SHP77 (cell line): ENCODE measurements around the gene CCDC192.

Experiments used
- DNase-seq, 2 experiments: peaks; one replicate each; lab custom pipeline; 2025; lab: John Stamatoyannopoulos, UW

Gene CCDC192

DNA sequence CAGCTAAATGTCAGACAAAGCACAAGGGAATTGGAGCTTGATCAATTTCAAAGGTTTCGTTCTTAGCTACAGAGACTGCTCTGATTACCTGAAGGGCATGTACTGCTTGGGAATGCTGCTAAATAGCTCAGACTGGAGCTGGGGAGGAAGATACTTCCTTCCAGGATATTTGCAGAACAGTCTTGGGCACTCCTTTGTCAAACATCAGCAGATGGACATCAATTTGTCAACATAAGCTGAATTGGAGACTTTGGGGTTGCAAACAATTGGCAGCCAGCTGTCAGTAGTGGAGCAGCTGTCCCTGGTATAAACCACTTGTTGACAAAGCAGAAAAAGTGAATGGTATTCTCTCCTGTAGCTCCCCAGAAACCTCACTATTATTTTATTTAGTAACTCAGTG is 182.0 kb downstream of the CCDC192 start:
- peak; percentile 41 to 63 for DNase-seq

DNA sequence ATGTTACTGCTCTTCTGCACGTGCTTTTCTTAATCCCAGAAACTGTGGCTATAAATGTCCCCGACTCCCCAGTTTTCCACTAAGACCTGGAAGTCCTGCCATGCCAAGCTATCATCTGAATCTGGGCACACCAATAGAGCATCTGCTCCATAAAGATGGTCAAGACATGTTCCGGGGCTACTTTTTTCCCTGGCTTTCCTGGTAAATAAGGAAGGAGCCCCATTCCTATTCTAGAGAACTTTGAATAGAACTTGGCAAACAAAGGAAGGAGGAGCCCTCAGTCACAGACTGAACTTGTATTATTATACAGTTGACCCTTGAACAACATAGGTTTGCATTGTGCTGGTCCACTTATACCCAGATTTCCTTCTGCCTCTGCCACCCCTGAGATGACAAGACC is 182.9 kb downstream of the CCDC192 start:
- no peak for DNase-seq

DNA sequence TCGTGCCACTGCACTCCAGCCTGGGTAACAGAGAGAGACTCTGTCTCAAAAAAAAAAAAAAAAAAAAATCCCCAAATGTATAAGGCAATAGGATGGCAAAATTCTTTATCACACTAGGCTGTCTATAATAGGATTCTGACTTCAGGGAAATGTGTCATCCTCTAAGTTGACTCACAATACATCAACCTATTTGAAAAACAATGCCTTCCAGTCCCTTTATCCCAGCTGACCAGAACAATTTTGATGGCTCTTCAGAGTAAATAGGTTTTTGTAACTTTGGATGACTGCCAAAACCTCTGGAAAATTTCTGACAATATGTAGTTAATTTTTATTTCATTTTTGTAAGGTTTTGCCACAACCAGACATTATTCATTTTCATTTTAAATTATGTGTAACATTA is 184.1 kb downstream of the CCDC192 start:
- DNase-seq: no peak

DNA sequence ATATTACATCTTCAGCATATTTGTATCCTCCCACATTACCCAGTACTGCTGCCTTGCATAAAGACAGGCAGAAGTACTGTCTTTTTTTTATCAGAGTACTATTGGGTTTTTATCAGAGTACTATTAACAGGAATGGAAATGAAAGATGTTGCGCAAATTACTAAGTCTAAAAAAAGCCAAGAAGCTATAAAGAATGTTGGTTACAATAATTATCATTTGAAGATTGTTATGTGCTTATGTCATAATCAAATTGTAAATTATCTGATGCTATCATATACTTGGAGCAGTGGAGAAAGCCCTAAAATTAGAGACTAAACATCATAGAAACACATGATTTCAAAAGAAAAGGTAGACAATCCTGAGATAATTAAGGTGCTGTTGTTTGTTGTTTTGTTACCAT is 188.8 kb downstream of the CCDC192 start:
- DNase-seq: no peak

DNA sequence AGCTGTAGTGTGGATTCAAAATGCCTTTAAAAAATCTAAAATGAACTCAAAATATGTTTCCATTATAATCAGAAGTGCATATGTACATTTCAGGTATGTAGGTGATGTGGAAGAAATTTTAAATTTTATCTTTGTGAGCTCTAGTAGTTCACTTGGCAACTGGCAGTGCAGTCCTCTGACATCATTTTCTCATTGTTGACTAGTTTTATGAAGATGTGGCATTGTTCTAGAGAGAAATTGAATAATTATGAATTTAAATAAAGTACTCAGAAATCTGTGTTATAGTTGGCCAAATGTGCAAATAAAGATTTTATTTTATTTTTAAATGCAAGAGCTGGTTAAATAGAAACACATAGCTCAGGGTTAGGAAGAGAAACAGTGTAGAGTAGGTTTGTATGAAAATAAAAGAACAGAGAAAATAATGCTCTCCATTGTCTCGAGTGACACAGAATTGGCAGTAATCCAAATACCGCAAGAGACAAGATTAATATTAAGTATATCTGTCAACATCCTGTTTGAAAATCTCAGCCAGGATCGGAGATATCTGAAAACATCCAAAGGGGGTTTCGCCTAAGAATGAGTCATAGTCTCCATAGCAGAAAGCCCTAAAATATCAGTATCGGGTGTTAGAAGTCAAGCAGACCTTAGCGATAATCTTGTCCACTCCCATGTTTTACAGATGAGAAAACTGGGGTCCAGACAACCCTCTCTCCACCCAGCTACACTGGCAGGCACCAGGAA is 189.4 kb downstream of the CCDC192 start:
- peak in 1 of 2 experiments; percentile 39 for DNase-seq

DNA sequence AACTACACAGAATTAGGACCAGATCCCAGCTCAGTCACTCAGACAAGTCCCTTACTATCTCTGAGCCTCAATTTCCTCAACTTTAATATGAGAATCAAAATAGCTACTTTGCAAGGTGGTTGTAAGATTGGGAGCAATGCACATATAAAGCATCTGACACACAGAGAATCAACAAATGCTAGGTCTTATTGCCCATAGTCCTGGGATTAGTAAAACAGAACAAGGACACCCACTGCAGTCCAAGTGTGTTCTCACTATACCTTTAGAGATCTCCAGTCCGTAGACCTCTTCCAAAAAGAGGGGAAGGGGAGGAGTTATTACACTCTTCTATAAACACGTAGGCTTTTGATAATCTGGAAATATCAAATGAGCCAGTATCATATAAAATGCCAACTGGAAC is 190.0 kb downstream of the CCDC192 start:
- DNase-seq: no peak

DNA sequence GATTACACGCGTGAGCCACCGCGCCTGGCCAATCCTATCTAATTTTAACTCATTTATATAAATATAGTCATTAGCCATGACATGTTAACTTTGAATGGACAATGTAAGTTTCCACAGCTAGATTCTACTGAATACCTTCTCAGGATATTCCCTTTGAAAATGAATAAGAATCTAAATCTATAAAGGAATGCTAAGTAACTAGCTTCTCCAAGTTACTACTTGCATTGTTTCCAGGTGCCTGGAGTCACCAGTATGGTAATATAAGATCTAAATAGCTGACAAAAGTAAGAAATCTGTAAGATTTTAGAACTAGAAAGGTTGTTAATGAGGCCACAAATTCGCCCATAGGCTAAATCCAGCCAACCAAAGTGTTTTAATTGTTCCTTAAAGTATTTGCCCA is 191.3 kb downstream of the CCDC192 start:
- no peak for DNase-seq

DNA sequence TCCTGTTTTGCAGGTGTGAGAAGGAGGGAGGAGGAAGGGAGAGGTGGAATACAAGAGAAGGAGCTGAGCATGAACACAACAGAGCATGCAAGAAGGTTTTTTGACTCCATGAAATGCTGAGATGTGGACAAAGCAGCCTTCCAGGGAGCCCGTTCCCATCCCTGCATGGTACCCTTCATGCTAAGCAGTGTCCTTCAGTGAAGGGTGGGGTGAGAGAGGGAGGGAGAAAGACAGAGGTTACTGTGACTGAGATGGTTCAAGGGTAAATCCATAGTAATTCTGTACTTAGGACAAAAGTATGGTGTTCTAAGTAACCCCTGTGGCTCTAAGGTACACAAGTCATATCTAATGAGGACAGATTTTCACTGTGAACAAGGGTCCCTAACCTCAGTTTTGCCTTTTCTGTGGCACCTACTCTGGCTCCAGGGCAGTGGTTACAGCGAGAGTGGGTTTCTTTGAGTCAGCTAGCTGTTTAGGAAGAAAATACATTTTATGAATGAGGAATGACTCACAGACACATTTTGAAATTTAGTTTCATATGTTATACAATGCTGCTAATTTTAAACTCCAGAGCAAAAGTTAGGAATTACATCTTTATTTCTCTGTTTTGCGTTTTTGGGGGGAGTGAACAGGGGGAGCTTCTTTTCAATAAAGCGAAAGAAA is 195.5 kb downstream of the CCDC192 start:
- DNase-seq: no peak

DNA sequence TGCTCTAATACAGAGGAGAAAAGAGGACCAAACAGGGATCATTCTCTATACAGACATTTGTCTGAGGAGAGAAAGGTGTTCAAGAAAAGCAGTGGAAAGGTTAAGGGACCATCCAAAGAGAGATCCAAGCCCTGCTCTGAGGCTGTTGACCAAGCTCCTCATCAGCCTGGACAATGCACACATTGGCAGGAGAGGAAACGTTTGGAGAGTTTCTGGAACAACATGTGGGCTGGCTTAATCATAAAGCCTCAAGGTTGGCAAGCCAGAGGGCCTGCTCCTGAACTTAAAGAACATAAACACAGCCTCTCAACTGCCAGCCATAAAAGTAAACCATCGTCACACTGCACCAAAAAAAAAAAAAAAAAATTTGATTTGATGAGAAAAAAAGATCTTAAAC is 196.0 kb downstream of the CCDC192 start:
- DNase-seq: no peak

DNA sequence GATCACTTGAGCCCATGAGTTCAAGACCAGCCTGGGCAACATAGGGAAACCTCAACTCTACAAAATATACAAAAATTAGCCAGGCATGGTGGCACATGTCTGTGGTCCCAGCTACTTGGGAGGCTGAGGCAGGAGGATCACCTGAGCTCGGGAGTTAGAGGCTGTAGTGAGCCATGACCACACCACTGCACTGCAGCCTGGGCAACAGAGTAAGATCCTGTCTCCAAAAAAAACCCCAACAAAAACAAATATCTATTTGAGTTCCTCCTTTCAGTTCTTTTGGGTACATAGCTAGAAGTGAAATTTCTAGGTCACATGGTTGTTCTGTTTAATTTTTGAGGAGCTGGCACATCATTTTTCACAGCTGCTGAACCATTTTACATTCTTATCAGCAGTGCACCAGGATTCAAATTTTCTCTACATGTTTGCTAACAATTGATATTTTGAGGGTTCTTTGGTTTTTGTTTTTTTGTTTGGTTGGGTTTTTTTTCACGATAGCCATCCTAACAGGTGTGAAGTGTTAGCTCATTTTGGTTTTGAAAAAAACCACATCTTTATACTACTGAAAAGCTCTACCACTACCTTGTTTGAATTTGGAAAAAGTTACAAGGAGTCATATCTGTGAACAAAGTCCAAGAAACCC is 203.5 kb downstream of the CCDC192 start:
- DNase-seq: no peak

DNA sequence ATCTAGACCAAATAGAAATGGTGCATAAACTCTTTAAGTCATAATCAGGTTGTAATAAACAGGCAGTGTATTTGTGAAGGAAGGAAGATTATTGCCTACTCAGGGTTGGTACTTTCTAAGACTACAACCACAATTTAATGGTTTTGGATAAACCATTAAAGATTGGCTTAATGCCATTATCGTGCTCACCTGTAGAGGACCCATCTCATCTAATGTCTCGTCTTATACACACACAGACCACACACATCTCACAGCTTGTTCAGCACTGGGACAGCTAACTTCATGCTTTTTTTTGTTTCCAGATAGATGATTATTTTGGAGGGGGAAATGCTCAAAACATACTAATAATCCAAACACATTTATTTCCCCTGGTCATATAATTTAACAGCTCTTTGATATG is 204.7 kb downstream of the CCDC192 start:
- no peak for DNase-seq

DNA sequence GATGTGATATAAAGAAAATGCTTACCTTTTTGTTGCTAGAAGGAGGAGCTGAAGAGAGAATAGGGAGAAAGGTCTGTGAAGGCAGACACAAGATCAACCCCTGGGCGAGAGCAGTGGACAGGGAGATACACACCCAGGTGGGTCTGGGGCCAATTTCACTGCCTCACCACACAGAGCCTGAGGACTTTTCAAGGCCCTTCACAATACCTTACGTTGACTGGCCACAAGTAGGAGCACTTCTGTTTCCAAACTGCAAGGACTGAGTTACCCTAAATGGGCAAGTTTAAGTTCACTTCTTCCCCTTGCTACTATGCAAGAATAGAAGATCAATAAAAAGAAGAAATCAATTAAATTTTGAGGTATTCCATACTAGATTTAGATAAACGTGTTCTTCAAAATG is 205.9 kb downstream of the CCDC192 start:
- peak in 1 of 2 experiments; percentile 41 for DNase-seq

DNA sequence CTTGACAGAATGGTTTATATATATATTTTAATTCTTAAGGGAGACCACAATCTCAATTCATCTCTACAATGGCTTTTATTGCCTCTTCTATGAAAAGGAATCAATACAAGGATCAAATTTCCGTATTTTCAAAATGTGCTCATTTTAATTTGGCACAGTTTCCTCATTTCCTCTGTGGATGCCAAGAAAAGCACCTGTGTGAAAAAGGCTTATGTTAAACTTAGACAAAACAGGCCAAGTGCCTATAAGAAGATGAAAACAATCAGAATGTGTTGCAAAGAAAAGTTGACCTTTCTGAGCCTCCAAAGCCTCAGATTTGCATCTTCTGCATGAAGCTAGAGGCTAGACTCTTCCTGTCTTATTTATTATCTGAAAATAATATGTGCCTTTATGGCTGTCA is 206.6 kb downstream of the CCDC192 start:
- no peak for DNase-seq

DNA sequence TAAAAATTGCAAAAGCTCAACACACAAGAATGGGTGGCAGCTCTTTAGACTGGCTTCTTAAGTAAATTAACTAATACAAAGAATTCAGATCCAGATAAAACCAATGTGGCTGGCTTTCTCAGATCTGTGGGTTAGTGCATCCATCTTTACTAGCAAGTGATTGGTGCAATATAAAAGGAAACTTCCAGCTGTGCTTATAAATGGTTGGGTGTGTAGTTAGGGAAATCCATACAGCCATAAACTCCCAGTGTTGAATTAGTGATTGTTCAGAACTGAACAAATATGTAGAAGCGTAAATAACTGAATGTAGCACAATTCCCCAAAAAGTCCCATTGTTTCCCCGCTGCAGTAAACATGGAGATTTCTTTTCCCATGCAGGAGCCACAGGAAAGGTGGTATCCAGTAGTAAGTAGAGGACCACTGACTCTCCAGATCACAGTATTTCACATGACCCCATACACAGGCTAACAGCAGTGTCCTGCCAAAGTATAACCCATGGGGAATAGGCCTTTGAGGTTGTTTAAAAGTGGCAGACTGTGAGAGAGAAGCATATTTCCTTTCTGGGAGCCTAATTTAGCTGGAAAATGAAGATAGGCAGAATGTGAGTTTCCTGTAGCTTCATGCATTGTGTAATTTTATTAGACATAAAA is 207.2 kb downstream of the CCDC192 start:
- DNase-seq: no peak

DNA sequence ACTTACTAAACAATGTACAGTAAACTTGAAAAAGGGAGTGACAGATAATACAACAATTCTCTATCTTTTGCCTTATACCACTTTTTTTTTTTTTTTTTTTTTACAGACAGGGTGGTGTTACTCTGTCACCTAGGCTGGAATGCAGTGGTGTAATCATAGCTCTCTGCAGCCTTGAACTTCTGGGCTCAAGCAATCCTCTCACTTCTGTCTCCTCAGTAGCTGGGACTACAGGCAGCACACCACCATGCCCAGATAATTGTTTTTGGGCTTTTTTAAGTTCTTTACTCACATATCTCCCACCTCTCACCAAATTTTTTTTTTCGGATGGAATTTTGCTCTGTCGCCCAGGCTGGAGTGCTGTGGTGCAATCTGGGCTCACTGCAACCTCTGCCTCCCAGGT is 208.4 kb downstream of the CCDC192 start:
- DNase-seq: no peak

DNA sequence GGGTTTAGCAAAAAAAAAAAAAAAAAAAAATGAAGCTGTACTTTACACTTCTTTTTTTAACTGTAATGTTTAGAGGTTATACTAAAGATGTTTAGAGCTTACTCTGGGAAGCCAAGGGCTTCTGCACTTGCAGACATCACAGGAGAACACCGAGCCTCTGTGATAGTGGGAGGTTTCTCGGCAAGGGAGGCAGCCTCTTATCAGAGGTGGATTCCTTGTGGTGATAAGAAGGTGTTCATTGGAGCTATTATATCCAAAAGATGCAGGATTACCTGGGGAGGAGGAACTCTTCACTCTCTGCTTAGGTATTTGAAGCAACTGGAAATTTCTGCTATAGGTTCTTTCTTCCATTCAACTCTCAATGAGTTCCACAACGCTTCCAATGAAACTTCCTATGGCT is 209.2 kb downstream of the CCDC192 start:
- no peak for DNase-seq

DNA sequence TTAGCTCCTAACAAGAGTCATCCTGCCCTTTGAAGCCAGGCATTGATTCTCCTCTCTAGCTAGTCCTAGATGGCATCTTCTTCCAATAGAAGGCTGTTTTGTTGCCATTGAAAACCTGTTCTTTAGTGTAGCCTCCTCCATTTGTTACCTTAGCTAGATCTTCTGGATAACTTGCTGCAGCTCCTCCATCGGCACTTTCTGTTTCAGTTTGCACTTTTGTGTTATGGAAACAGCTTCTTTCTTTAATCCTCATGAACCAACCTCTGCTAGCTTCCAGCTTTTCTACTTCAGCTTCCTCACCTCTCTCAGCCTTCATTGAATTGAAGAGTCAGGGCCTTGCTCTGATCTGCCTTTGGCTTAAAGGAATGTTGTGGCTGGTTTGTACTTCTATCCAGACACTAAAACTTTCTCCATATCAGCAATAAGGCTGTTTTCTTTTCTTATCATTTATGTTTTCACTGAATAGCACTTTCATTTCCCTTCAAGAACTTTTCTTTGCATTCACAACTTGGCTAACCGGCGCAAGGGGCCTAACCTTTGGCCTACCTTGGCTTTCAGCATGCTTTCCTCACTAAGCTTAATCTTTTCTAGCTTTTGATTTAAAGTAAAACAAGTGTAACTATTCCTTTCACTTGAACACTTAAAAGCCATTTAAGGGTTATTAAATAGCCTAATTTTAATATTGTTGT is 213.8 kb downstream of the CCDC192 start:
- DNase-seq: no peak

DNA sequence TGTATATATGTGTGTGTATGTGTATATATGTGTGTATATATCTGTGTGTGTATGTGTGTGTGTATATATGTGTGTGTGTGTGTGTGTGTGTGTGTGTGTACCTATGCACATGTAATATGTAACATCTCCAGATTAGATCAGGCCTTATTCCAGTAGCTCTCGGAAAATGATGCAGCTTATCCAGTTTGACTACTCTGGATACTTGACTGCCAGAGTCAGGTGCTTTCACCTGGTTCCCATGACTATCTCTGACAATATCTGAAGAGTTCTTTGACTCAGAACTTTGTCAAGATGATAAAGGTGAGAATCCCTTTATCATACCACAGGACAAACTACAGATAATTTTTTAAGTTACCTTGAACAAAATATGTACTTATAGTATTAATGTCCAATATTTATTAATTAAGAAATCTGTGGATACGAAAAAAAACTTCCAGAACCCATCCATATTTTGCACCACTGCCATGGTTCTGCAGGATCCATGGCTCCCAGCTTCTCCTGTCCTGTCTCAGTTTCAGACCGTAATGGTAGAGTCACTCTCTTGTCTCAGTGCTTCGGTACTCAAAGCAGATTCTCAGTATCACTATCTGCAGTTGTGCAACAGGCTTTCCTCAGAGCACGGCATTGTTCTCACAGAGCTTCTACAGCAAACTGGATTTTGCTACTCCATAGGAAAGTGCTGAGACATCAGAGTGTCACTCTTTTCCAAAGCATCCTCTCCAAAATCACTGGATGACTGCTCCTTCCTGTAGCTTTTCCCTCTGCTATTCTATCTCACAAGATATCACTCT is 216.0 kb downstream of the CCDC192 start:
- no peak for DNase-seq

DNA sequence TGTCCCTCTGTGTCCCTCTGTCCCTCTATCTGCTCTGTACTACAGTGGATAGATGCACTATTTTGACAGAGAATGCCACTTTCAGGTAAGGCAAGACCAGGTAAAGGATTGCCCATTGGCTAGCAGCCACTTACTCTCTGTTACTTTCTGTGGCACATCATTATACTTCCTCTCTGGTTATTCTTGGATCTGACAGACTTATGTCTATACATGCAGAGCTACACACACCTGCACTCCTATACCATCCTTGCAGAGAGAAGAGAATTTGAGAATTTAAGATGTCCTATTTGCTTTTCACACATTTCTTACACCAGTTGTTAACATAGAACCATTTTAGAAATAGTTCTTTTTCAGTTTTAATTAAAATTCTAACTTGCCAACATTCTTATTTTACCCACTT is 216.6 kb downstream of the CCDC192 start:
- DNase-seq: no peak

DNA sequence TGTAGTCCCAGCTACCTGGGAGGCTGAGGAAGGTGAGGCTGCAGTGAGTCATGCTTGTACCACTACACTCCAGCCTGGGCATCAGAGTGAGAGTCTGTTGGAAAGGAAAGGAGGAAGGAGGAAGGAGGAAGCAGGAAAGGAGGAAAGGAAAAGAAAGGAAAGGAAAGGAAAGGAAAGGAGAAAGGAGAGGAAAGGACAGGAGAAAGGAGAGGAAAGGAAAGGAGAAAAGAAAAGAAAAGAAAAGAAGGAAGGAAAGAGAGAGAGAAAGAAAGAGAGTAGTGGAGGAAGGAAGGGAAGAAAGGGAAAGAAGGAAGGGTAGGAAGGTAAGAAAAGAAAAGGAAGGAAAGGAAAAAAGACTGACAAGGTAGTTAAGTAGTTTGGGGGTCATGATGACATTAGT is 217.7 kb downstream of the CCDC192 start:
- no peak for DNase-seq

DNA sequence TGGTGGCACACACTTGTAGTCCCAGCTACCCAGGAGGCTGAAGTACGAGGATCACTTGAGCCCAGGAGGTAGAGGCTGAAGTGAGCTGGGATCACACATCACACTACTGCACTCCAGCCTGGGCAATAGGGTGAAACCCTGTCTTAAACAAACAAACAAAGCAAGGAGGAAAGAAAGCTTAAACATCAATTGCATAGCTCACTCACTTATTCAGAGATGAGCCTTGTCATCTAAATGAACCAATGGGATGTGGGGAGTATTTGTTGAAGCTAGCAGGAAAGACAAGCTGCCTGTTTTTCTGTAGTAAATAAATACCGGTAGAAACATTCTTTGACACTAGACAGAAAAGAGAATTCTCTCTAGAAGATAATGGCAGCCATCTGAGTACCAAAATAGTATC is 219.4 kb downstream of the CCDC192 start:
- DNase-seq: no peak
